Transverse colon (tissue), 4 donors: Measurements from ENCODE around the gene MAP3K3. TPM values are rescaled to one million over a fixed set of nuclear protein-coding genes. Genes with fewer than 3 reads are reported as not detected.

Source experiments
- DNase-seq: peaks from one replicate; pipeline ENCODE4 v3.0.0-alpha.2; 2019
- H3K27ac ChIP-seq, 4 donors: fragments of 200-600 bp; sonication (generic); 2 replicates each; pipeline ENCODE4 v1.5.1; 2016 to 2018; ENCODE audit warnings: inconsistent platforms in 4 of 4
- H3K27me3 ChIP-seq: fragments of 200-600 bp; sonication (generic); 2 replicates; pipeline ENCODE4 v1.5.1; 2017; ENCODE audit warnings: inconsistent platforms
- H3K36me3 ChIP-seq, 4 donors: fragments of 200-600 bp; sonication (generic); 2 replicates each; pipeline ENCODE4 v1.5.1; 2017 to 2019; ENCODE audit warnings: inconsistent platforms in 4 of 4
- H3K4me1 ChIP-seq, 4 donors: fragments of 200-600 bp; sonication (generic); 2 replicates each; pipeline ENCODE4 v1.5.1; 2017 to 2020; ENCODE audit warnings: inconsistent platforms in 4 of 4
- H3K4me3 ChIP-seq, 4 donors: fragments of 200-600 bp; sonication (generic); 1 replicate in 1 of 4; 2 replicates in 3 of 4; pipeline versions ENCODE4 v1.5.1 to v1.6.1; 2017 to 2019; ENCODE audit warnings: inconsistent platforms in 4 of 4
- H3K9me3 ChIP-seq, 2 donors: fragments of 200-600 bp; sonication (generic); 2 replicates each; pipeline ENCODE4 v1.5.1; 2017 to 2019; ENCODE audit warnings: inconsistent platforms in 2 of 2
- EP300 ChIP-seq: sonication (generic); formaldehyde crosslinking; IDR thresholded peaks from one replicate; pipeline ENCODE4 v1.6.1; 2017; ENCODE audit warnings: antibody characterized with exemption, low read depth
- POLR2A ChIP-seq: fragments of 450-650 bp; IDR thresholded peaks from one replicate; pipeline ENCODE4 v1.6.1; 2016; ENCODE audit warnings: antibody characterized with exemption, mild to moderate bottlenecking, moderate library complexity
- POLR2AphosphoS5 ChIP-seq, 3 donors: sonication (generic); formaldehyde crosslinking; IDR thresholded peaks; one replicate each; pipeline ENCODE4 v1.6.1; 2016; ENCODE audit warnings: antibody characterized with exemption in 3 of 3
- WGBS, 2 donors: methylation state at CpG; one replicate each; pipeline ENCODE4 v1.1.5; 2018; ENCODE audit warnings: low coverage in 1 of 2; 5-methylcytosine and 5-hydroxymethylcytosine counted together
- in situ Hi-C, 4 donors: fragments of 200-750 bp; cut with MboI; loops; one replicate each; pipeline versions ENCODE4 v1.15.0 to v1.15.1; 2017; ENCODE audit warnings: low sequenced_read_pairs in 3 of 4, low pct_ligation_motif_present in 1 of 4, low pct_unique_long_range_greater_than_20kb in 1 of 4
- intact Hi-C: fragments of 100-400 bp; cut with DNase I; formaldehyde crosslinking; loops from one replicate; pipeline ENCODE4 v1.15.1; 2023; ENCODE audit warnings: low total_unique reads
- total RNA-seq, 4 donors: library from RNA; depleted of rRNA; stranded (reverse); fragments of >200 nt; gene quantifications; one replicate each; pipeline ENCODE4 v1.1.0, GENCODE V29; 2016
- TF ChIP-seq, protein P1 (sequence below), 5 experiments: fragments of 200-600 bp in 3 of 5; fragments of 450-650 bp in 2 of 5; sonication (generic) in 3 of 5; IDR thresholded peaks; 1 replicate in 2 of 5; 2 replicates in 3 of 5; pipeline ENCODE4 v1.5.1; 2016 to 2017; ENCODE audit warnings: antibody characterized with exemption in 5 of 5, inconsistent platforms in 3 of 5, mild to moderate bottlenecking in 2 of 5, moderate library complexity in 1 of 5

Gene MAP3K3
- total RNA-seq, 4 donors from 2014 or later, result 15.7 to 32.1 (median 24.7) TPM

DNA sequence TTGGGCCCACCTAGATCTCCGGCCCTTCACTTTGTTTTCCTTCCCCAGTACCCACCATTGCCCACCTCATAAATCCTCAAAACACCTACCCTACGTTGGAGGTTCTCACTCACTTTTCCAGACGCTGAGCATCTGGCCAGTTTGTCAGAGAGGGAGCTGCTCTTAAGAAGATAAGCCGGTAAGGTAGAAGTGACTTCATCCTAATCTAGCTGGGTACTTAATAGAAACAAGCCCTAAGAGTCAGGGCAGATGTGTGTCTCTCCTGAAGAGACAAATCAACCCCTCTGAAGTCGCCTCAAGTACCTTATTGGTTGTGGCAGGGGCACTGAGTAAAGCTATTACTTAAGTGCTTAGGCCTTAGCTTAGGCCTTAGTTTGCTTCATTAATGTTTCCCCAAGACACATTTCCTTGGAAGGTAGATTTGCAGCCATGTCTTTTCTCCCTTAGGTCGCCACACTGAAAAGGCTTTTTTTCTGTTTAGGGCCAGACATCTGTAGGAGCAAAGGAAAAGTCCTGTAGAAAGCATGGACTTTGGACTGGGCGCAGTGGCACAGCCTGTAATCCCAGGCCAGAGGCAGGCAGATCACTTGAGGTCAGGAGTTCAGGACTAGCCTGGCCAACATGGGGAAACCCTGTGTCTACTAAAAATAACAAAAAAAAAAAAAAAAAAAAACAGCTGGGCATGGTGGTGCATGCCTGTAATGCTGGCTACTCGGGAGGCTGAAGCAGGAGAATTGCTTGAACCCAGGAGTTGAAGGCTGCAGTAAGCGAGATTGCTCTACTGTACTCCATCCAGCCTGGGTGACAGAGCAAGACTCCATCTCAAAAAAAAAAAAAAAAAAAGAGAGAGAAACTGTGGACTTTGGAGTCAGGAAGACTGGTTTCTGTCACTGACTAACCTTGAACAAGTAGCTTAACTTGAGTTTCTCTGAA, 20.5 kb upstream of the MAP3K3 start:
- Histone ChIP-seq H3K36me3 (peaks cover 0 to 18% (median 9%) of the 10 kb centered on the region in 4 donors), H3K27ac (peak overlapping the region; percentile 83 to 90 (median 87)), H3K4me3 (peak overlapping the region; percentile 70 to 74 (median 72)), H3K4me1 (peaks cover 14 to 25% (median 15%) of the 10 kb centered on the region in 4 donors), H3K9me3 (no peaks in the 10 kb centered on the region), H3K27me3 (no peaks in the 10 kb centered on the region)
- DNase-seq, result peak; percentile 56
- intact Hi-C loops (no loop called here), in situ Hi-C loops (no loop called here)
- TF ChIP-seq, protein P1, sequence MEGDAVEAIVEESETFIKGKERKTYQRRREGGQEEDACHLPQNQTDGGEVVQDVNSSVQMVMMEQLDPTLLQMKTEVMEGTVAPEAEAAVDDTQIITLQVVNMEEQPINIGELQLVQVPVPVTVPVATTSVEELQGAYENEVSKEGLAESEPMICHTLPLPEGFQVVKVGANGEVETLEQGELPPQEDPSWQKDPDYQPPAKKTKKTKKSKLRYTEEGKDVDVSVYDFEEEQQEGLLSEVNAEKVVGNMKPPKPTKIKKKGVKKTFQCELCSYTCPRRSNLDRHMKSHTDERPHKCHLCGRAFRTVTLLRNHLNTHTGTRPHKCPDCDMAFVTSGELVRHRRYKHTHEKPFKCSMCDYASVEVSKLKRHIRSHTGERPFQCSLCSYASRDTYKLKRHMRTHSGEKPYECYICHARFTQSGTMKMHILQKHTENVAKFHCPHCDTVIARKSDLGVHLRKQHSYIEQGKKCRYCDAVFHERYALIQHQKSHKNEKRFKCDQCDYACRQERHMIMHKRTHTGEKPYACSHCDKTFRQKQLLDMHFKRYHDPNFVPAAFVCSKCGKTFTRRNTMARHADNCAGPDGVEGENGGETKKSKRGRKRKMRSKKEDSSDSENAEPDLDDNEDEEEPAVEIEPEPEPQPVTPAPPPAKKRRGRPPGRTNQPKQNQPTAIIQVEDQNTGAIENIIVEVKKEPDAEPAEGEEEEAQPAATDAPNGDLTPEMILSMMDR (IDR thresholded peaks at IDR 0.05), result no peak
- TF ChIP-seq POLR2A, result no peak
- no peak for TF ChIP-seq EP300
- no peak for TF ChIP-seq POLR2AphosphoS5 (IDR thresholded peaks at IDR 0.05)
- WGBS, 2 donors, result 33 to 35% methylated on average over 8 to 9 of the region's 9 CpGs

DNA sequence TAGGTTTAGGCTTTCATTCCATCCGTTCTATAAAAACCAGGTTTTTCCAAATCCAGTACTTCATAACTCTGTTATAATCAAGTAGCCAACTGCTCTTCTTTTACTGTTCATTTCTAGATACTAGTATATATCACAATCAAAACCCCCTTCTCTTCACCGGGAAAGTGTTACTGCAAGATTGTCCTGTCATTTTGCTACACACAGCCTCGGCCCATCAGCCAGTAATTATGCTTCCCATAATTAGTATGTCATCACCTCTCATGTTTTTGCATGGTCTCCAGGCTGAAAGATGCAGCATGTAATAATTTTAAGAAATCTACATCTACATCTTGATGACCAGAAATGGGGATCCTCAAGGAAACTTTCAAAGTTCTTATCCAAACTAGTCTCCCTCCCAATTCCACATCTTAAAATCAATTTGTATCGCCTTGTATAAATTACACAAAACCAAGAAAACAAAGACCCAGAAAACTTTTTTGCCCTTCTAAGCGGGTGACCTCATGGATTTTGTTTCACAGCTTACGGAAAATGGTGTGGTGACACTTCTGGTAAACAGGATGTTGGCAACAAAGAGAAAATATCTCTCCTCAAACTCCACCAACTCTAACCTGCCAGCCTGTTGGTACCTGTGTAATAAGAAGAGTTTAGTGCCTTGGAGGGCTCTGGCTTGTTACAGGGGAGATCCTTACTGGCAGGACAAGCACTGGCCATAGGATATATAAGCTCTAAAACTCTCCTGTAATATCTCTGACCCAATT, 12.2 kb upstream of the MAP3K3 start:
- H3K9me3 ChIP-seq, result no peaks in the 10 kb centered on the region
- no peak overlapping the region for H3K4me3 ChIP-seq
- DNase-seq, result no peak
- H3K27ac ChIP-seq, result no peak overlapping the region
- no peaks in the 10 kb centered on the region for H3K27me3 ChIP-seq
- intact Hi-C loops, result loop anchor here (1.0 to 5.0 kb wide), 2 partner anchors 14 to 183 kb away; no protein-coding TSS in a partner anchor
- TF ChIP-seq POLR2AphosphoS5 (IDR thresholded peaks at IDR 0.05), result no peak
- TF ChIP-seq EP300, result no peak
- TF ChIP-seq, protein P1 (IDR thresholded peaks at IDR 0.05), result no peak
- no peak for TF ChIP-seq POLR2A
- in situ Hi-C loops, result loop anchor here (5.0 to 10.0 kb wide), 4 partner anchors 55 to 188 kb away; partner anchors contain the start of gene DCAF7 (in 1 of the 4)
- H3K4me1 ChIP-seq, result no peaks in the 10 kb centered on the region
- WGBS, 2 donors, result 70 to 90% methylated on average over 5 to 6 of the region's 6 CpGs
- H3K36me3 ChIP-seq, result peaks cover 0 to 38% (median 19%) of the 10 kb centered on the region in 4 donors

DNA sequence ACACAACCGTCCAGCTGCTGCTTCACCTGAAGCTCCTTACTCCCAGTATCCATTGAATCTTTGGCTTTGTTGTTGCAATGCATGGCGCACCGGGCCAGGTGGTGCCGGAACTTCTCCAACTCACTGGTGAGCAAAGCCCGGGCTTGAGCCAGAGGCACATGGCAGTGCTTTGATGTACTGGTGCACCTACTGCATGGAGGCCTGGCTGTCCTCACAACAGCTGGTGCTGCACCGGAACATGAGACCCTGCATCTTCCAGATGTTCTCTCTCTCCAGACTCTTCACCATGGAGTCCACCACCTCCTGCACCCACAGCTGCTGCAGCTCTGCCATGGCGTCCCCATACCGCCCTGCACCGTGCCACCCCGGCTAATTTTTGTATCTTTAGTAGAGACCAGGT, 11.4 kb upstream of the MAP3K3 start:
- no peaks in the 10 kb centered on the region for H3K27me3 ChIP-seq
- H3K4me3 ChIP-seq, result no peak overlapping the region
- DNase-seq, result no peak
- 92% methylated on average over 10 of the region's 10 CpGs; no CpG with 5 or more reads in 1 of the 2 donors for WGBS, 2 donors
- H3K9me3 ChIP-seq, result no peaks in the 10 kb centered on the region
- TF ChIP-seq EP300 (no peak), POLR2A (no peak), POLR2AphosphoS5 (IDR thresholded peaks at IDR 0.05) (no peak)
- intact Hi-C loops (loop anchor here (1.0 to 5.0 kb wide), 2 partner anchors 15 to 184 kb away; no protein-coding TSS in a partner anchor), in situ Hi-C loops (loop anchor here (5.0 to 10.0 kb wide), 4 partner anchors 56 to 189 kb away; partner anchors contain the start of gene DCAF7 (in 1 of the 4))
- no peaks in the 10 kb centered on the region for H3K4me1 ChIP-seq
- H3K36me3 ChIP-seq, result peaks cover 0 to 31% (median 15%) of the 10 kb centered on the region in 4 donors
- no peak overlapping the region for H3K27ac ChIP-seq

DNA sequence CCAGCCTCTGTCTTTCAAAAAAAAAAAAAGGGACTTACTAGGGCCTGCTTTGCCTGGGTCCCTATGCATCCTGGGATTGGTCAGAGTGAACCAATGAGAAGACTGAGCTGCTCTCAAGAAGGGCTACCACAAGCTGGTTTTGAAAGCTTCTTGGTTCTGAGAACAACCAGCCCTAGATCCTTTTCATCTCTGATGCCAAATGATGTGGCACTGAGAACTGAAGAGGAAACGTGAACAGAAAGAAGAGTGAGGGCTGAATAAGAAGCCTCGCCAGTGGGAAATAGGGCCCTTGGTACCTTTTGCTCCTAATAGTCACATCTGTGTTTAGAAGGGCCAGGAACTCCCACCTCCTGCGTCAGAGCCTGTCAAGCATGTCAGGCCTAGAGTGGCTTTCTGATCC, 10.9 kb upstream of the MAP3K3 start:
- intact Hi-C loops (loop anchor here (5.0 kb wide), 1 partner anchor 184 kb away; no protein-coding TSS in a partner anchor), in situ Hi-C loops (loop anchor here (5.0 to 10.0 kb wide), 4 partner anchors 57 to 189 kb away; partner anchors contain the start of gene DCAF7 (in 1 of the 4))
- no peak overlapping the region for H3K4me3 ChIP-seq
- H3K4me1 ChIP-seq, result no peaks in the 10 kb centered on the region
- no peaks in the 10 kb centered on the region for H3K27me3 ChIP-seq
- peaks cover 0 to 26% (median 12%) of the 10 kb centered on the region in 4 donors for H3K36me3 ChIP-seq
- H3K27ac ChIP-seq, result no peak overlapping the region
- WGBS, 2 donors, result 58 to 85% methylated on average over 2 to 3 of the region's 3 CpGs
- DNase-seq, result no peak
- H3K9me3 ChIP-seq, result no peaks in the 10 kb centered on the region
- no peak for TF ChIP-seq POLR2A
- TF ChIP-seq, protein P1 (IDR thresholded peaks at IDR 0.05), result no peak
- TF ChIP-seq EP300, result no peak
- no peak for TF ChIP-seq POLR2AphosphoS5 (IDR thresholded peaks at IDR 0.05)
